GM18499 (cell line): ENCODE data around the gene RLF.

Experiments used
- ATAC-seq: cut with Tn5 transposase; IDR thresholded peaks from one replicate; pipeline ENCODE4 v1.9.1; 2021; ENCODE audit warnings: moderate number of reproducible peaks; ENCODE audit not compliant: insufficient read depth, unreplicated experiment

RLF gene

DNA sequence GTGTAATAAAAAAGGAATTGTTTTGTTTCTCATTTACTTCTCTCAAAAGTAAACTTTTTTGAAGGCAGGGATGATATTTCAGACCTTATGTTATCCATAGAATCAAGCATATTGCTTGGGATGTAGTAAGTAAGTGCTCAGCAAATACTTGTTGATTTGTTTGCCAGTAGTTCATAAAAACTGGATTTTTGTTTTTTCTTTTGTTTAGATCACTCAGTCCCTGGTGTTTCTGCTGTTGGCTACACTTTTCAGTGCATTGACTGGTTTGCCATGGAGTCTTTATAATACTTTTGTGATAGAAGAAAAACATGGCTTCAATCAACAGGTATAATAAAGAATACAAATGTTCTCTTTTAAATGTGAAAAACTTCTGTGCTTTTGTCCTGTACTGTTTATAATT lies 107.0 kb downstream of the RLF start:
- ATAC-seq = no peak

GRCh38 chr1:40270152-40270834 lies 109.1 kb downstream of the RLF start:
- no peak for ATAC-seq

DNA sequence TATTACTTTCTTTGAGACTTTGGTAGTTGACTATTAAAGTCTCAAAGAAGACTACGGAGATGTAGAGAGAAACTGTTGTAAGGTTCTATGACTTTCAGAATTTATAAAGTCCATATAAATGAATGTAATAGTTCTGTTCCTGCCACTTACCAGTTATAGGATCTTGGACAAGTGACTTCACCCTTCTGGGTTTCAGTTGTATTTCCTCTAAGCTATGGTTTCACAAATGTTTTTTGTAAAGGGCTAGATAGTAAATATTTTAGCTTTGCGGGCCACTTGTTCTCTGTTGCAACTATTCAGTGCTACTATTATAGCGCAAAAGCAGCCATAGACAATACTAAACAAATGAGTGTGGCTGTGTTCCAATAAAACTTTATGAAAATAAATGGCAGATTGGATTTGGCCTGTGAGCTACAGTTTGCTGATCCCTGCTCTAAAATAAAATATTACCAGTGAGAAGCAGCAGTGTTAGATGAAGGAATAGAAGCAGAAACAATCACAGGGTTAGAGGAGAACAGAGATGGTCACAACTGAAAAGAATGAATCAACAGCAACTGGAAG lies 111.5 kb downstream of the RLF start:
- ATAC-seq = no peak

- ATAC-seq = no peak
These were observed 112.5 kb downstream of the RLF start for GRCh38 chr1:40273547-40274166.

GRCh38 chr1:40274331-40274730 lies 113.1 kb downstream of the RLF start:
- ATAC-seq = no peak

GRCh38 chr1:40276122-40276521 lies 114.9 kb downstream of the RLF start:
- no peak for ATAC-seq

DNA sequence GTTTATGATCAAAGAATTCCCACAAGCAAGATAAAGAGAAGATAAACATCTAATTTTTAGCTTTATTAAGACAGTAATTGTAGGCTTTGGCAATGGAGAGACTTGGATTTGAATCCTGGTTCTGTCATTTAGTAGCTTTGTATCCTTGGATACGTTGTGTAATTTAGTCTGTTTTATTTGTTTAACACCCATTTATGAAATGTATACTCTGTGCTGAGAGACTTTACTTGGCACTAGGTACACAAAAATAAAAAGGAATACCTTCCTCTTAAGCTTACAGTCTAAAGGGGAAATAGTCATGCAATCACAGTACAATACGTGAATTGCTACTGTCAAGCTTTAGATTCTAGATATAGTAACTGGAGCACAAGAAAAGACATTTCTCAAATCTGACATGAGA lies 120.7 kb downstream of the RLF start:
- no peak for ATAC-seq
